GM15510 (cell line): ENCODE results near the gene FAM53B.

ENCODE experiments used
- POLR2A ChIP-seq: IDR thresholded peaks from 3 replicates; pipeline ENCODE4 v1.6.1; 2011; ENCODE audit warnings: borderline replicate concordance; ENCODE audit not compliant: insufficient read length; ENCODE audit errors: extremely low read depth

Gene FAM53B

GRCh38 chr10:124736491-124737136 lies 7.6 kb downstream of the FAM53B start:
- no peak for TF ChIP-seq POLR2A

- no peak for TF ChIP-seq POLR2A
These were observed 8.5 kb downstream of the FAM53B start for GRCh38 chr10:124735491-124736286.

- no peak for TF ChIP-seq POLR2A
These were observed 9.6 kb downstream of the FAM53B start for GRCh38 chr10:124734311-124735166.

GRCh38 chr10:124733571-124734245 lies 10.5 kb downstream of the FAM53B start:
- no peak for TF ChIP-seq POLR2A

- TF ChIP-seq POLR2A, result no peak
These were observed 11.1 kb downstream of the FAM53B start for GRCh38 chr10:124732931-124733570.

- no peak for TF ChIP-seq POLR2A
These were observed 12.6 kb downstream of the FAM53B start for GRCh38 chr10:124731551-124731950.

GRCh38 chr10:124730790-124731189 lies 13.4 kb downstream of the FAM53B start:
- no peak for TF ChIP-seq POLR2A

- TF ChIP-seq POLR2A, result no peak
These were observed 15.1 kb downstream of the FAM53B start for GRCh38 chr10:124728830-124729661.

- TF ChIP-seq POLR2A, result no peak
These were observed 15.9 kb downstream of the FAM53B start for GRCh38 chr10:124728071-124728829.

GRCh38 chr10:124727361-124727960 lies 16.7 kb downstream of the FAM53B start:
- TF ChIP-seq POLR2A, result no peak

- no peak for TF ChIP-seq POLR2A
These were observed 18.4 kb downstream of the FAM53B start for GRCh38 chr10:124725791-124726190.

- no peak for TF ChIP-seq POLR2A
These were observed 19.0 kb downstream of the FAM53B start for GRCh38 chr10:124725171-124725631.
